HG03378 (cell line): Measurements from ENCODE around the gene TMEM238.

Source experiments
- ATAC-seq: cut with Tn5 transposase; IDR thresholded peaks from one replicate; pipeline ENCODE4 v1.9.1; 2021; ENCODE audit warnings: mild to moderate bottlenecking, moderate library complexity; ENCODE audit not compliant: unreplicated experiment

TMEM238 gene

GRCh38 chr19:55382013-55382412 lies 2.1 kb downstream of the TMEM238 start:
- ATAC-seq, result no peak

GRCh38 chr19:55379174-55379573 lies 4.9 kb downstream of the TMEM238 start:
- no peak for ATAC-seq

DNA sequence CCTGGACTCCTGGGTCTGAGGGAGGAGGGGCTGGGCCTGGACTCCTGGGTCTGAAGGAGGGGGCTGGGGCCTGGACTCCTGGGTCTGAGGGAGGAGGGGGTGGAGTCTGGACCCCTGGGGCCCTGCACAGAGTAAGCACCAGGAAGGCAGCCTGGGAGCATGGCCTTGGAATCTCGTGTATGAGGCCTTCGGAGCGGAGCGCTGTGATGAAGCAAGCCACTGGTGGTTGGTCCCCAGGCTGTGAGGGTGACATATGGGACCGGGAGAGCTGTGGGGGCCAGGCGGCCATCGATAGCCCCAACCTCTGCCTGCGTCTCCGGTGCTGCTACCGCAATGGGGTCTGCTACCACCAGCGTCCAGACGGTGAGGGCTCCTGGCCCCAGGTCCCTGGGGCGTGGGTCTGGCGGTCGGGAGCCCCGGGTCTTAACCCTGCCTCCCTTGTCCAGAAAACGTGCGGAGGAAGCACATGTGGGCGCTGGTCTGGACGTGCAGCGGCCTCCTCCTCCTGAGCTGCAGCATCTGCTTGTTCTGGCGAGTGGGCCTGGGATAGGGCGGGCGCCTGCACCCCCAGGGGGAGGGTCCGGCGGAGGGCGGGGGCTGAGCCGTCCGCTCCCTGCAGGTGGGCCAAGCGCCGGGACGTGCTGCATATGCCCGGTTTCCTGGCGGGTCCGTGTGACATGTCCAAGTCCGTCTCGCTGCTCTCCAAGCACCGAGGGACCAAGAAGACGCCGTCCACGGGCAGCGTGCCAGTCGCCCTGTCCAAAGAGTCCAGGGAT lies 6.5 kb downstream of the TMEM238 start:
- ATAC-seq, result no peak

DNA sequence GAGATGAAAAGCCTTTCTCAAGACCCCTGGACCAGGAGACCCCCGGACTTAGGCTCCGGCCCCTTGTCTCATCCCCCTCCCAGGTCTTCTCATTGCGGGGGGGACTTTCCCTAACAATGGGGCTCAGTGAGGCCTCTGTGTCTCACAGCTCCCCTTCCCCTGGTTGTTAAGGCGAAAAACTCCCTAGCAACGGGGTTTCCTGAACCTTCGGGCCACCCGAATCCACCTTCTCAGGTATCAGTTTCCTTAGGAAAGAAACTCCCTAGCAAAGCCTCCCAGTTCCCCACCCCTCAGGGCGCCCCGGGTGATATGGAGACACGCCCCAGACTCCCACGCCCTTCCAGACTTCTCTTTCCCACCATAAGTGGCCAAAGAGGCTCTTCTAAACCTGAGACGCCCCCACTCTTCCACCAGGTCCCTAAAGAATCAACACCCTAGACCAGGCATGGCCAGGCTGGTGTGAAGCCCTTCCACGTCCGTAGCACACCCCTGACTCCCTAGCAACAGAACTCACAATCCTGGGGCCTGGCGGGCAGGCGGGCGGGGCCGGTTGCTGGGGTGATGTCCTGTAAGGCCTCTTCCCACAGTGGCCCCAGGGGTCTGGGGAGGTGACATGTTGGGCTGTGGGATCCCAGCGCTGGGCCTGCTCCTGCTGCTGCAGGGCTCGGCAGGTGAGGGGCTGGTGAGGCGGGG lies 7.7 kb downstream of the TMEM238 start, which contains the start of gene TMEM190:
TMEM190 (plus strand) TSS at position 586 of the 693 bp plus-strand sequence; CDS start at position 614, 28 bp downstream.
- ATAC-seq, result no peak

DNA sequence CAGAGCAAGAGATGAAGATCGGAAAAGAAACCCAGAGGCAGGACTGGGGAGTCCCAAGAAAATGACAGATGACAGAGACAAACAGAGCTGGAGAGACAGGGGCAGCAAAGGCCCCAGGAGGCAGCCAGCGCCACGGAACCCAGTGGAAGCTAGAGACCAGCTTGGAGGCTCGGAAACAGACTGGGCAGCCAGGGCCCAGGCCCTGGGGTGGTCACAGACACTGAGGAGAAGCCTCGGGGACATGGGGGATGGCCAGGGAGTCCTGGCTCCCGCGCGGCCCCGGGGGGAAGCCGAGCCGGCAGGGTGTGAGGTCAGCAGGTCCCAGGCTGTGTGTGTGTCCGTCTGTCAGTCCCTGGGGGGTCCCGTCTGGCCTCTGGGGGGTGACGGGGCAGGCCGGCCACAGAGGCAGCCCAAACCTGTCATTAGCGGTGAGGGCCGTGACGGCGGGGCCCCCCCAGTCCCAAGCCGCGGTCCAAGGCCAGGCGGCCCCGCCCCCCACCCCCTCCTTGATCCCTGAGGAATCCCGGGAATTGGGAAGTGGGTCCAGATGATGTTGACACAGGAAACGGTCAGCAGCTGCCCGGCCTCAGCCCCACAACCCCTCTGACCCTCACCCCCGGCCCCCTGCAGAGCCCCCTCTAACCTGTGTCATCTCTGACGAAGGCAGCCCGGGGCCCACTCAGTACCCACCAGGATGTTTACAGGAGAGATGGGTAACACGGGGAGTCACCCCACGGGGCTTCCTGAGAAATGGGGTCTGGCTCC lies 9.9 kb downstream of the TMEM238 start:
- no peak for ATAC-seq

DNA sequence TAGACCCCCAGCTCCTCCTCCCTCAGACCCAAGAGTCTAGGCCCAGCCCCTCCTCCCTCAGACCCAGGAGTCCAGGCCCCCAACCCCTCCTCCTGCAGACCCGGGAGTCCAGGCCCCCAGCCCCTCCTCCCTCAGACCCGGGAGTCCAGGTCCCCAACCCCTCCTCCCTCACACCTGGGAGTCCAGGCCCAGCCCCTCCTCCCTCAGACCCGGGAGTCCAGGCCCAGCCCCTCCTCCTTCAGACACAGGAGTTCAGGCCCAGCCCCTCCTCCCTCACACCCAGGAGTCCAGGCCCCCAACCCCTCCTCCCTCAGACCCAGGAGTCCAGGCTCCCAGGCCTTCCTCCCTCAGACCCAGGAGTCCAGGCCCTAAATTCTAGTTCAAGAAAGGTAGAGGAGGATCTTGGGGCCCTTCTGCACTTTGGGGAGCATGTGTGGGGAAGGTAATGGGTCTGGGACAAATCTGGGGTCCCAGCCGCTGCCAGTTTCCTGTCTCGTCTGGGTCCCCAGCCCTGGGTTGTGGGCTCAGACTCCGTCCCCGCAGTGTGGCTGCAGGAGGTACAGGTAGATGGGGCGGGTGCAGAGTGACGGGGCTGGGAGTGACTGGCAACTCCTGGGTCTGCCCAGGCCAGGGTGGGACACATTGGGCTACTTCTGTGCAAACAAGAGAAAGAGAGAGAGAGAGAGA lies 10.6 kb downstream of the TMEM238 start:
- no peak for ATAC-seq

- no peak for ATAC-seq
Observed at GRCh38 chr19:55372316-55373081, 11.6 kb downstream of the TMEM238 start.

DNA sequence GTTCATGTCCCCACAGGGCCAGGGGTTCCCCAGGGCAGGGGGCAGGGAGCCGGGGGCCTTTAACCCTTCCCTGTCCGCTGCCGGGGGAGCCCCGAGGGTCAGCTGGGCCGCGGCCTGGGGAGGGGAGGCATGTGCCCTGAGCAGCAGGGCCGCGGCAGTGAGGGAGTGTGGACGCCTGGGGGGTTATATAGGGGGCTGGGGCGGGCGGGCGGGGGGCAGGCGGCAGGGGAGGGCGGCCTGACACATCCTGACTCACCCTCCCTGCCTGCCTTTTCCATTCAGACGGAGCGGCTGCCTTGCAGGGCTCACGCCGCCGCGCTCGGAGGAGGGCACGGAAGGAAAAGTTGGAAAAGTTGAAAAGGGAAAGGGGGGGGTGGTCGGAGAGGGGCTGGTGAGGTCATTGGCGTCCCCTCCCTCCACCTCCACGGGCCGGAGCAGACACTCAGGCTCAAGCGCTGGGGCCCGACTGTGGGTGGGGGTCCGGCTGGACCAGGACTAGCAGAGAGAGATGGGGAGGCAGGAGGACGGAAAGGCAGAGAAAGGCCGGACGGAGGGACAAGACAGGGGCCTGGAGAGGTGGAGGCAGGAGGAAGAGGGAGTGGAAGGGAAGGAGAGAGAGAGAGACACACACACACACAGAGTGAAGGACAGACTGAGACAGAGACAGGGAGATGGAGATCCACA lies 13.6 kb downstream of the TMEM238 start, which contains the start of gene IL11:
IL11 (minus strand) TSS at position 159 of the 684 bp plus-strand sequence; CDS start at position 6, 153 bp downstream.
- no peak for ATAC-seq

- no peak for ATAC-seq
Observed at GRCh38 chr19:55369653-55370304, 14.3 kb downstream of the TMEM238 start.

- no peak for ATAC-seq
Observed at GRCh38 chr19:55368701-55369563, 15.2 kb downstream of the TMEM238 start.

DNA sequence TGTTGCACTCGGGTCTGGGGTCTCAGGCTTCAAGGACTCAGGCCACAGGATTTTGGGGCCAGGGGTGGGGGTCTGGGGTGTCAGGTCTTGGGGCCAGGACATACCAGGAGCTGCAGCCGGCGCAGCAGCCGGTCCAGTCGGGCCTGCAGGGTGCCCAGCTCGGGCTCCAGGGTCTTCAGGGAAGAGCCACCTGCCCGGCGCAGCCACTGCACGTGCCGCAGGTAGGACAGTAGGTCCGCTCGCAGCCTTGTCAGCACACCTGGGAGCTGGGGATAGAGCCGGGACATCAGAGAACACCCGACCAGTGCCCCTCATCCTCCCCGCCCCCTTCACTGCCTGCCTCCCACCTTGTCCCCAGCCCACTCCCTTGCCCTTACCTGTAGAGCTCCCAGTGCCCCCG lies 16.0 kb downstream of the TMEM238 start:
- ATAC-seq, result no peak

- no peak for ATAC-seq
Observed at GRCh38 chr19:55366790-55367189, 17.3 kb downstream of the TMEM238 start.

DNA sequence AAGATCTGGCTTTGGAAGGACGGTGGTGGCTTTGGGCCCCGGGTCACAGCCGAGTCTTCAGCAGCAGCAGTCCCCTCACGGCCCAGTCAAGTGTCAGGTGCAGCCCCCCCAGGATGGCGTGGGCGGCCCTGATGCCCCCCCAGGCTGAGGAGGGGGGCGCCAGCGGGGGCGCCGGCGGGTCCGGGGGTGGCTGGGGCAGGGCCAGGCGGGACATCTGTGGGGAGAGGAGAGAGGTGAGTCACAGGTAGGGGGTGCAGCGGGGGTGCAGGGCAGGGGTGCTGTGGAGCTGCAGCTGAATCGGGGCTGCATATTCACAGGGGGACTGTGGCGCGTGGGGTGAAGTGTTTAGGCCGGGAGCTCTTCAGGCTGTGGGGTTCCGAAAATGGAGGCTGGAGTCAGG lies 18.1 kb downstream of the TMEM238 start:
- no peak for ATAC-seq

GRCh38 chr19:55365245-55365644 lies 18.8 kb downstream of the TMEM238 start:
- ATAC-seq, result no peak

DNA sequence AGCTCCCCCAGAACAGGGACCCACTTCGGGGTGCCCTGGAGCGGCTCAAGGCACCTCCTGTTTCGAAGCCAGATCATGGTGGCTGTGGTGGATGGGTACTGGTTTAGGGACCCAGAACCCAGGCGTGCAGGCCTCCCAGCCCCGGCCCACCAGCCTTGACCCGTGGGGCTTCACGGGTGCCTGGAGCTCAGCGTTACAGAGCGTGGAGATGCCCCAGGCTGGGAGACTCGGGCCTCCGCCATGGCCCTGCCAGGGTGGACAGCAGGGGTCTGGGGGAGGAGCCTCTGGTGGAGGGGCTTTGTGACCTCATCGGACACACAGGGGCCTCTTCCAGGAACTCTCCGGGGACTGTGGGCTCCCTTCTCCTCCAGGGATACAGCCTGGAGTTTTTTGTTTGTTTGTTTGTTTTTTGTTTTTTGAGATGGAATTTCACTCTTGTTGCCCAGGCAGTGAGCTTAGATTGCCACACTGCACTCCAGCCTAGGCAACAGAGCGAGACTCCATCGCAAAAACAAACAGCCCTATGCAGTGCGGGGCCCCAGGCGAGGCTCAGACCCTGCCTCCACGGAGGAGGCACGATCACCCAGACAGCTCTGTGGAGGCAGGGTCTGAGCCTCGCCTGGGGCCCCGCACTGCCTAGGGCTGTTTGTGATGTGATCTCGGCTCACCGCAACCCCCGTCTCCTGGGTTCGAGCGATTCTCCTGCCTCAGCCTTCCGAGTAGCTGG lies 20.9 kb downstream of the TMEM238 start, which contains the start of gene GARIN5B:
GARIN5B (minus strand) TSS at position 271 of the 727 bp plus-strand sequence; CDS start at position 77, 194 bp downstream.
- ATAC-seq, result no peak

GRCh38 chr19:55362174-55362989 lies 21.7 kb downstream of the TMEM238 start:
- ATAC-seq, result no peak
